Fibroblast of skin of back (primary cell): ENCODE results near the gene GIPC3.

Experiments
- DNase-seq: peaks from one replicate; pipeline ENCODE4 v3.0.0-alpha.2; 2013

GIPC3 gene

GRCh38 chr19:3638208-3639193 lies 53.2 kb downstream of the GIPC3 start:
- no peak for DNase-seq

- DNase-seq = no peak
Measured at GRCh38 chr19:3639479-3639878, 54.2 kb downstream of the GIPC3 start.

- no peak for DNase-seq
Measured at GRCh38 chr19:3641515-3642269, 56.4 kb downstream of the GIPC3 start.

GRCh38 chr19:3642296-3642695 lies 57.0 kb downstream of the GIPC3 start:
- DNase-seq = no peak
